ENCODE data around the gene CSRP1.

CSRP1 gene

GRCh38 chr1:201461645-201462441, 45.1 kb downstream of the CSRP1 start:
- DNase-seq (ENCODE audit: low read depth, low spot score) = peak; percentile 99
- peak overlapping the region; percentile 100 for H3K27ac ChIP-seq

- peak overlapping the region; percentile 100 for H3K27ac ChIP-seq
- peak; percentile 99 for DNase-seq (ENCODE audit: low read depth, low spot score)
These were observed 45.9 kb downstream of the CSRP1 start for GRCh38 chr1:201460814-201461644.

GRCh38 chr1:201459775-201460174, 47.1 kb downstream of the CSRP1 start:
- peak overlapping the region; percentile 100 for H3K27ac ChIP-seq
- DNase-seq (ENCODE audit: low read depth, low spot score) = no peak

GRCh38 chr1:201459052-201459451, 47.9 kb downstream of the CSRP1 start:
- peak overlapping the region; percentile 100 for H3K27ac ChIP-seq
- no peak for DNase-seq (ENCODE audit: low read depth, low spot score)

GRCh38 chr1:201457508-201457960, 49.4 kb downstream of the CSRP1 start:
- peak overlapping the region; percentile 93 for H3K27ac ChIP-seq

GRCh38 chr1:201456499-201457309, 50.2 kb downstream of the CSRP1 start:
- peak overlapping the region; percentile 93 for H3K27ac ChIP-seq
- peak; percentile 98 for DNase-seq (ENCODE audit: low read depth, low spot score)

More at GRCh38 chr1:201457508-201457960, 49.4 kb downstream of the CSRP1 start:
- no peak for DNase-seq (ENCODE audit: low read depth, low spot score)

GRCh38 chr1:201455098-201455497, 51.8 kb downstream of the CSRP1 start:
- DNase-seq (ENCODE audit: low read depth, low spot score) = no peak
- no peak overlapping the region for H3K27ac ChIP-seq

- DNase-seq (ENCODE audit: low read depth, low spot score) = no peak
- H3K27ac ChIP-seq = no peak overlapping the region
These were observed 52.3 kb downstream of the CSRP1 start for GRCh38 chr1:201454608-201455007.

GRCh38 chr1:201452866-201453265, 54.1 kb downstream of the CSRP1 start:
- no peak overlapping the region for H3K27ac ChIP-seq
- no peak for DNase-seq (ENCODE audit: low read depth, low spot score)

GRCh38 chr1:201450721-201451291, 56.1 kb downstream of the CSRP1 start:
- no peak for DNase-seq (ENCODE audit: low read depth, low spot score)

GRCh38 chr1:201448990-201449389, 57.9 kb downstream of the CSRP1 start:
- no peak for DNase-seq (ENCODE audit: low read depth, low spot score)
- peak overlapping the region; percentile 71 for H3K27ac ChIP-seq

More at GRCh38 chr1:201450721-201451291, 56.1 kb downstream of the CSRP1 start:
- H3K27ac ChIP-seq = no peak overlapping the region

GRCh38 chr1:201447903-201448871, 58.7 kb downstream of the CSRP1 start:
- peak overlapping the region; percentile 71 for H3K27ac ChIP-seq
- no peak for DNase-seq (ENCODE audit: low read depth, low spot score)

GRCh38 chr1:201445310-201445709, 61.6 kb downstream of the CSRP1 start:
- DNase-seq (ENCODE audit: low read depth, low spot score) = no peak

GRCh38 chr1:201444792-201445191, 62.1 kb downstream of the CSRP1 start:
- H3K27ac ChIP-seq = no peak overlapping the region
- DNase-seq (ENCODE audit: low read depth, low spot score) = no peak

More at GRCh38 chr1:201445310-201445709, 61.6 kb downstream of the CSRP1 start:
- H3K27ac ChIP-seq = no peak overlapping the region

- no peak overlapping the region for H3K27ac ChIP-seq
- no peak for DNase-seq (ENCODE audit: low read depth, low spot score)
These were observed 63.2 kb downstream of the CSRP1 start for GRCh38 chr1:201443747-201444146.

GRCh38 chr1:201436969-201437368, 70.0 kb downstream of the CSRP1 start:
- no peak overlapping the region for H3K27ac ChIP-seq
- DNase-seq (ENCODE audit: low read depth, low spot score) = no peak

GRCh38 chr1:201436393-201436792, 70.5 kb downstream of the CSRP1 start:
- peak overlapping the region; percentile 79 for H3K27ac ChIP-seq
- no peak for DNase-seq (ENCODE audit: low read depth, low spot score)

- DNase-seq (ENCODE audit: low read depth, low spot score) = no peak
These were observed 72.7 kb downstream of the CSRP1 start for GRCh38 chr1:201434266-201434665.

GRCh38 chr1:201433609-201434008, 73.3 kb downstream of the CSRP1 start:
- no peak for DNase-seq (ENCODE audit: low read depth, low spot score)
- H3K27ac ChIP-seq = no peak overlapping the region

More at GRCh38 chr1:201434266-201434665, 72.7 kb downstream of the CSRP1 start:
- no peak overlapping the region for H3K27ac ChIP-seq
